HepG2 (cell line): ENCODE results near the gene DUOXA2. TPM values are rescaled to one million over a fixed set of nuclear protein-coding genes. Genes with fewer than 3 reads are reported as not detected.

Experiments used
- ATAC-seq: fragments of 200-7000 bp; cut with Tn5 transposase; 3 replicates; pipeline ENCODE4 v1.9.1; 2020; ENCODE audit warnings: mild to moderate bottlenecking, moderate library complexity
- BruUV-seq: library from RNA; stranded (reverse); fragments of 400-500 nt; replicated peaks from 2 replicates; lab custom pipeline; 2021; lab: Mats Ljungman, UMichigan
- CTCF ChIA-PET: fragments of 300-600 bp; formaldehyde crosslinking; extraction: SDS; loops from one replicate; lab custom pipeline; 2021; ENCODE audit warnings: low total read pairs, inconsistent platforms, low intra/inter-chr PET ratio; lab: Yijun Ruan, JAX
- POLR2A ChIA-PET: fragments of 350-600 bp; sonication (Branson Sonifier 250); formaldehyde crosslinking; loops from one replicate; lab custom pipeline; 2020; ENCODE audit warnings: antibody characterized with exemption, inconsistent platforms; lab: Yijun Ruan, JAX
- DNase-seq: peaks from one replicate; pipeline ENCODE4 v3.0.0-alpha.2; 2015; ENCODE audit warnings: low spot score
- FAIRE-seq: peaks from 3 replicates; lab custom pipeline; 2011; peaks lifted over from hg19 to GRCh38; lab: Jason Lieb, UNC
- H2AFZ ChIP-seq: one replicate; pipeline ENCODE4 v1.6.1; 2011; ENCODE audit warnings: low read length, inconsistent platforms
- H3K27ac ChIP-seq: fragments of 300-600 bp; 3 replicates; pipeline ENCODE4 v1.8.0; 2011; ENCODE audit warnings: mixed run types, mild to moderate bottlenecking, mixed read lengths, low read length, inconsistent platforms; ENCODE audit not compliant: insufficient read depth; ENCODE audit errors: extremely low read length
- H3K27me3 ChIP-seq, 2 experiments: fragments of 200-600 bp in 1 of 2; 2 replicates in 1 of 2; 3 replicates in 1 of 2; pipeline versions ENCODE4 v1.6.0 to v1.8.0; 2011; ENCODE audit warnings: low read length in 2 of 2, mild to moderate bottlenecking in 2 of 2, moderate library complexity in 2 of 2, inconsistent platforms in 1 of 2; ENCODE audit not compliant: insufficient read depth in 2 of 2, control insufficient read depth in 1 of 2
- H3K36me3 ChIP-seq, 2 experiments: fragments of 200-600 bp in 1 of 2; replicated peaks in 1 of 2; 2 replicates in 1 of 2; 3 replicates in 1 of 2; pipeline versions ENCODE4 v1.5.1 to v1.8.0; 2011; ENCODE audit warnings: low read length in 2 of 2, inconsistent platforms in 1 of 2; ENCODE audit not compliant: insufficient read depth in 2 of 2, control insufficient read depth in 1 of 2
- H3K4me1 ChIP-seq: 2 replicates; pipeline ENCODE4 v1.5.1; 2012; ENCODE audit warnings: low read length, inconsistent platforms; ENCODE audit not compliant: insufficient read depth
- H3K4me2 ChIP-seq: 2 replicates; pipeline ENCODE4 v1.6.0; 2011; ENCODE audit warnings: low read depth, low read length, inconsistent platforms
- H3K4me3 ChIP-seq, 3 experiments: fragments of 200-600 bp in 1 of 3; sonication (generic), shearing (Covaris generic) in 1 of 3; replicated peaks in 1 of 3; 2 replicates each; pipeline ENCODE4 v1.5.1; 2011 to 2016; ENCODE audit warnings: low read length in 3 of 3, inconsistent platforms in 2 of 3, low read depth in 2 of 3, mild to moderate bottlenecking in 2 of 3, control low read depth in 1 of 3, mixed read lengths in 1 of 3; ENCODE audit not compliant: insufficient read depth in 1 of 3
- H3K79me2 ChIP-seq: one replicate; pipeline ENCODE4 v1.6.1; 2011; ENCODE audit warnings: low read length, inconsistent platforms; ENCODE audit not compliant: insufficient read depth
- H3K9ac ChIP-seq: 2 replicates; pipeline ENCODE4 v1.6.0; 2011; ENCODE audit warnings: mild to moderate bottlenecking, low read depth, low read length, inconsistent platforms; ENCODE audit not compliant: insufficient read depth
- H3K9me3 ChIP-seq: 2 replicates; pipeline ENCODE4 v1.5.1; 2012; ENCODE audit warnings: mild to moderate bottlenecking, low read length
- H4K20me1 ChIP-seq: 2 replicates; pipeline ENCODE4 v1.6.0; 2011; ENCODE audit warnings: inconsistent platforms, mild to moderate bottlenecking, low read length, moderate library complexity; ENCODE audit not compliant: insufficient read depth
- ATF2 ChIP-seq: sonication (generic); formaldehyde crosslinking; IDR thresholded peaks from 2 replicates; pipeline ENCODE4 v1.4.0; 2020; ENCODE audit warnings: missing genetic modification reagents
- ZMYM2 ChIP-seq: sonication (generic); formaldehyde crosslinking; IDR thresholded peaks from 2 replicates; pipeline ENCODE4 v1.8.0; 2022; ENCODE audit warnings: mild to moderate bottlenecking, missing genetic modification reagents
- ZNF280D ChIP-seq: sonication (generic); formaldehyde crosslinking; IDR thresholded peaks from 2 replicates; pipeline ENCODE4 v1.5.1; 2020; ENCODE audit warnings: mild to moderate bottlenecking, missing genetic modification reagents
- ZNF574 ChIP-seq: sonication (generic); formaldehyde crosslinking; IDR thresholded peaks from 2 replicates; pipeline ENCODE4 v1.4.0; 2020; ENCODE audit warnings: missing genetic modification reagents
- WGBS: methylation state at CpG from one replicate; pipeline ENCODE4 v1.1.6; 2017; ENCODE audit warnings: low lambda C conversion rate; 5-methylcytosine and 5-hydroxymethylcytosine counted together
- in situ Hi-C: cut with HindIII; loops from 2 replicates; pipeline ENCODE4 v1.10.0; 2017; ENCODE audit warnings: low pct_unique_long_range_greater_than_20kb; ENCODE audit not compliant: extremely low pct_ligation_motif_present
- intact Hi-C: fragments of 100-400 bp; cut with micrococcal nuclease; formaldehyde crosslinking; loops from one replicate; pipeline ENCODE4 v1.10.0; 2022; ENCODE audit not compliant: unreplicated experiment
- polyA plus RNA-seq, 8 experiments: library from polyadenylated mRNA; depleted of rRNA in 3 of 8; stranded (reverse) in 7 of 8; unstranded in 1 of 8; fragments of >200 nt; fragmentation: Illumina TruSeq in 4 of 8; extraction: Trizol in 4 of 8; gene quantifications; 2 replicates each; pipeline versions ENCODE4 v1.2.1 to v1.2.3, GENCODE V29; 2011 to 2016; ENCODE audit warnings: low read depth in 4 of 8, missing spikeins in 1 of 8, mixed read lengths in 1 of 8; ENCODE audit not compliant: insufficient read depth in 1 of 8
- total RNA-seq, 5 experiments: library from RNA; depleted of rRNA; stranded (reverse); fragments of >200 nt; fragmentation: Illumina TruSeq; extraction: Trizol; gene quantifications; 2 replicates each; pipeline ENCODE4 v1.2.3, GENCODE V29; 2016; ENCODE audit warnings: low read depth in 1 of 5

The DUOXA2 gene
- total and polyA plus RNA-seq, 2 of the 13 experiments (the other 11 are each of a cell fraction or from before 2014, with no cell fraction given) = 0.32 TPM; not detected in 1

- Histone ChIP-seq H3K27ac (no peak overlapping the region), H3K9ac (no peak overlapping the region), H3K79me2 (no peaks in the 10 kb centered on the region), H3K4me2 (no peak overlapping the region), H3K27me3 (peaks cover 0 to 27% of the 10 kb centered on the region in 2 experiments; a peak in 1 of 5 replicates), H3K36me3 (no peaks in the 10 kb centered on the region), H2AFZ (no peak overlapping the region), H4K20me1 (no peaks in the 10 kb centered on the region), H3K4me1 (peaks cover 8% of the 10 kb centered on the region), H3K9me3 (no peaks in the 10 kb centered on the region), H3K4me3 (no peak overlapping the region)
- ChIA-PET POLR2A (no interaction called here), CTCF (no interaction called here)
- no peak for TF ChIP-seq ZNF280D (CRISPR knock-in tag)
- TF ChIP-seq ZNF574 (CRISPR knock-in tag) = no peak
- no peak for TF ChIP-seq ZMYM2 (CRISPR knock-in tag)
- no peak for TF ChIP-seq ATF2 (CRISPR knock-in tag)
- intact Hi-C loops = no loop called here
- FAIRE-seq (no peak), ATAC-seq (no peak), DNase-seq (no peak)
- BruUV-seq = no TSS peak
- in situ Hi-C loops = no loop called here
- 63% methylated on average over 8 of the region's 9 CpGs for WGBS
Observed at GRCh38 chr15:45144775-45145174, 30.6 kb downstream of the DUOXA2 start.
